DOHH2 (cell line): Measurements from ENCODE around the gene CCDC87.
A peak's percentile ranks its signal among the peaks of the same experiment; 100 is the strongest.

Experiments used
- H3F3A ChIP-seq: fragments of 200-600 bp; sonication (generic), shearing (Covaris generic); 2 replicates; pipeline ENCODE4 v1.6.0; 2016; ENCODE audit warnings: antibody characterized with exemption, mild to moderate bottlenecking; ENCODE audit not compliant: control insufficient read depth, insufficient read depth
- H3K27ac ChIP-seq: fragments of 200-600 bp; sonication (generic); 2 replicates; pipeline ENCODE4 v1.5.1; 2014; ENCODE audit warnings: low read depth, mild to moderate bottlenecking, low read length, moderate library complexity
- H3K27me3 ChIP-seq: fragments of 200-600 bp; sonication (generic); 2 replicates; pipeline ENCODE4 v1.6.1; 2014; ENCODE audit warnings: mild to moderate bottlenecking, low read length, mixed read lengths; ENCODE audit not compliant: control insufficient read depth
- H3K36me3 ChIP-seq: fragments of 200-600 bp; sonication (generic); 2 replicates; pipeline ENCODE4 v1.6.1; 2014; ENCODE audit warnings: mild to moderate bottlenecking, low read length, moderate library complexity, mixed read lengths; ENCODE audit not compliant: control insufficient read depth
- H3K4me1 ChIP-seq: fragments of 200-600 bp; sonication (generic); 2 replicates; pipeline ENCODE4 v1.6.1; 2014; ENCODE audit warnings: mild to moderate bottlenecking, low read length, mixed read lengths; ENCODE audit not compliant: control insufficient read depth
- H3K4me2 ChIP-seq: fragments of 200-600 bp; sonication (generic); 2 replicates; pipeline ENCODE4 v1.6.0; 2014; ENCODE audit warnings: mild to moderate bottlenecking, low read length, moderate library complexity
- H3K4me3 ChIP-seq: fragments of 200-600 bp; sonication (generic); 2 replicates; pipeline ENCODE4 v1.5.1; 2014; ENCODE audit warnings: mild to moderate bottlenecking, low read length, mixed read lengths
- H3K79me2 ChIP-seq: fragments of 200-600 bp; sonication (generic); 2 replicates; pipeline ENCODE4 v1.6.1; 2014; ENCODE audit warnings: mild to moderate bottlenecking, low read length, mixed read lengths; ENCODE audit not compliant: control insufficient read depth
- H3K9me2 ChIP-seq: fragments of 200-600 bp; sonication (generic); replicated peaks from 2 replicates; pipeline ENCODE4 v1.6.1; 2014; ENCODE audit warnings: mild to moderate bottlenecking, low read length, mixed read lengths; ENCODE audit not compliant: control insufficient read depth
- H3K9me3 ChIP-seq: fragments of 200-600 bp; sonication (generic); 2 replicates; pipeline ENCODE4 v1.6.1; 2014; ENCODE audit warnings: antibody characterized with exemption, low read length, mixed read lengths; ENCODE audit not compliant: control insufficient read depth, insufficient read depth
- H4K20me1 ChIP-seq: fragments of 200-600 bp; sonication (generic); 2 replicates; pipeline ENCODE4 v1.6.0; 2014; ENCODE audit warnings: low read depth, mild to moderate bottlenecking, antibody characterized with exemption, low read length, moderate library complexity; ENCODE audit not compliant: control insufficient read depth, insufficient read depth
- CTCF ChIP-seq: fragments of 200-600 bp; sonication (generic); IDR thresholded peaks from one replicate; pipeline ENCODE4 v1.5.1; 2014; ENCODE audit warnings: antibody characterized with exemption, mild to moderate bottlenecking, low read depth, low read length; ENCODE audit not compliant: poor library complexity, severe bottlenecking
- EZH2phosphoT487 ChIP-seq: fragments of 200-600 bp; sonication (generic); IDR thresholded peaks from 2 replicates; pipeline ENCODE4 v1.6.1; 2017; ENCODE audit warnings: borderline replicate concordance, mild to moderate bottlenecking, antibody characterized with exemption, low read length, moderate library complexity, mixed read lengths

The CCDC87 gene

DNA sequence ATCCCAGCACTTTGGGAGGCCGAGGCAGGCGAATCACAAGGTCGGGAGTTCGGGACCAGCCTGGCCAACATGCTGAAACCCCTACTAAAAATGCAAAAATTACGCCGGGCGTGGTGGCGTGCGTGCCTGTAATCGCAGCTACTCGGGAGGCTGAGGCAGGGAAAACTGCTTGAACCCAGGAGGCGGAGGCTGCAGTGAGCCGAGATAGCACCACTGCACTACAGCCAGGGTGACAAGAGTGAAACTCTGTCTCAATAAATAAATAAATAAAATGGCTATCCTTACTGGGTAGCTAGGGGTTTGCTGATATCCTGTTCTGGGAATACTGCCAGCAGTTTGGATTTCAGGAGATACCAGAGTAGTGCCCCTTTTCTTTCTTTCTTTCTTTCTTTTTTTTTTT lies 21.2 kb upstream of the CCDC87 start:
- Histone ChIP-seq H3K79me2 (peaks cover 64% of the 10 kb centered on the region), H3K27ac (no peak overlapping the region), H3K4me3 (no peak overlapping the region), H3K9me2 (no peaks in the 10 kb centered on the region), H3F3A (peaks cover 21% of the 10 kb centered on the region), H3K4me1 (peaks cover 67% of the 10 kb centered on the region), H4K20me1 (peaks cover 19% of the 10 kb centered on the region), H3K27me3 (no peaks in the 10 kb centered on the region), H3K9me3 (no peaks in the 10 kb centered on the region), H3K4me2 (no peak overlapping the region), H3K36me3 (peaks cover 30% of the 10 kb centered on the region)
- TF ChIP-seq EZH2phosphoT487 (no peak), CTCF (no peak)

DNA sequence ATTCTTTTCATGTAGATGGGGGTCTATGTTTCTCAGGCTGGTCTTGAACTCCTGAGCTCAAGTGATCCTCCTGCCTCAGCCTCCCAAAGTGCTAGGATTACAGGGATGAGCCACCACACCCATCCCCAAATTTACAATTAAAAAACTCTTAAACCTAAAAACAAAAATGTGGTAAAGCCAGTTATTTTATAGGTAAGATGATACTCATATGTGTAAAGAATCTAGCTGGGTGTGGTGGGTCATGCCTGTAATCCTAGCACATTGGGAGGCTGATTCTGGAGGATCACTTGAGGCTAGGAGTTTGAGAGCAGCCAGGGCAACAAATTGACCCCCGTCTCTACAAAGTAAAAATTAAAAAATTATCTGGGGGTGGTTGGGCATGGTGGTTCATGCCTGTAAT lies 19.6 kb upstream of the CCDC87 start:
- no peaks in the 10 kb centered on the region for H3K9me3 ChIP-seq
- peaks cover 4% of the 10 kb centered on the region; the same call in 1 of the 2 replicates for H4K20me1 ChIP-seq
- no peak overlapping the region for H3K4me3 ChIP-seq
- TF ChIP-seq EZH2phosphoT487: no peak
- TF ChIP-seq CTCF: no peak
- no peaks in the 10 kb centered on the region for H3K9me2 ChIP-seq
- peaks cover 70% of the 10 kb centered on the region for H3K4me1 ChIP-seq
- H3K27me3 ChIP-seq: no peaks in the 10 kb centered on the region
- H3K4me2 ChIP-seq: peak overlapping the region; percentile 57; the same call in 1 of the 2 replicates
- peaks cover 47% of the 10 kb centered on the region for H3K79me2 ChIP-seq
- no peak overlapping the region for H3K27ac ChIP-seq
- peaks cover 14% of the 10 kb centered on the region for H3K36me3 ChIP-seq
- peaks cover 24% of the 10 kb centered on the region for H3F3A ChIP-seq

DNA sequence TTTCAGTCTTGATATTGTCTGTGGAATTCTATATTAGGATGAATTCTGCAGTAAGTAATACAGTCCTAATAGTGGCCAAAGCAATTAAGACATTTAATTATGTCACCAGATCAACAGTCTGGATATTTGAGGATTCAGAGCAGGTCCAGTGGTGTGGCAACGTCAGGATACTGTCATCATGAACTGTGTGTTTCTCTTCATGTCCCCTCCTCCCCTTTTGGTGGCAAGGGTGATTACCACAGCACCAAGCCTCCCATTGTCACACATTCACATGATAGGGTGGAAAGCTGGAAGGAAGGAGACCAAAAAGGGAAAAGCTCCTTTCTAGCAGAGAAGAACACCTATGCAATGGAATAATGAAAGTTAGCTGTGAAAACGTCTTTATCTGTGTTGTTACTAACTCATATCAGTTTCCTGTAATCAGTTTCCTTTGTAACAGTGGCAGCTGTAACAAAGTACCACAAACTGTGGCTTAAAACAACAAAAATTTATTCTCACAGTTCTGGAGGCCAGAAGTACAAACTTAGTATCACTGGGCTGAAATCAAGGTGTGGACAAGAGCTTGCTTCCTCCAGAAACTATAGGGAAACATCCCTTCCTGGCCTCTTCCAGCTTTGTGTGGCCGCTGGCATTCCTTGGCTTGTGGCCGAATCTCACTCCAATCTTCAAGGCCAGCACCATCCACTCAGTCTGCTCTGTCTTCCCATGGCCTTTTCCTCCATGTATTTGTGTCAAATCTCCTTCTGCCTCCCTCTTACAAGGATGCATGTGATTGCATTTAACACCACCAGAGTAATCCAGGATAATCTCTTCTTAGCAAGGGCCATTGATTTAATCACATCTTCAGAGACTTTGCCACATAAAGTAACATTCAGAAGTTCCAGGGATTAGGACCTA lies 17.1 kb upstream of the CCDC87 start:
- H3K4me1 ChIP-seq: peaks cover 70% of the 10 kb centered on the region
- peak overlapping the region; percentile 76 for H3K27ac ChIP-seq
- peak overlapping the region; percentile 57 for H3K4me2 ChIP-seq

More for the DNA sequence above, 17.1 kb upstream of the CCDC87 start:
- no peaks in the 10 kb centered on the region for H3K9me3 ChIP-seq
- H4K20me1 ChIP-seq: no peaks in the 10 kb centered on the region
- peaks cover 24% of the 10 kb centered on the region for H3F3A ChIP-seq
- H3K79me2 ChIP-seq: peaks cover 23% of the 10 kb centered on the region
- H3K27me3 ChIP-seq: no peaks in the 10 kb centered on the region
- H3K9me2 ChIP-seq: no peaks in the 10 kb centered on the region
- H3K36me3 ChIP-seq: no peaks in the 10 kb centered on the region; the same call in 1 of the 2 replicates
- H3K4me3 ChIP-seq: peak overlapping the region; percentile 51
- no peak for TF ChIP-seq CTCF
- TF ChIP-seq EZH2phosphoT487: no peak
